DND-41 (cell line): ENCODE measurements around the gene SWSAP1.

ENCODE experiments used
- ATAC-seq: fragments of 200-7000 bp; cut with Tn5 transposase; 3 replicates; pipeline ENCODE4 v1.9.1; 2021; ENCODE audit warnings: low read depth; ENCODE audit not compliant: insufficient read depth
- DNase-seq: peaks from one replicate; pipeline ENCODE4 v3.0.0-alpha.2; 2020
- H2AFZ ChIP-seq: 2 replicates; pipeline ENCODE4 v1.6.0; 2012; ENCODE audit warnings: low read depth, low read length
- H3K27ac ChIP-seq: 2 replicates; pipeline ENCODE4 v1.5.1; 2012; ENCODE audit warnings: low read length, inconsistent platforms
- H3K27me3 ChIP-seq: fragments of 200-600 bp; sonication (generic); 2 replicates; pipeline ENCODE4 v1.6.0; 2012; ENCODE audit warnings: low read length, mild to moderate bottlenecking, inconsistent platforms; ENCODE audit not compliant: insufficient read depth, poor library complexity
- H3K36me3 ChIP-seq: 2 replicates; pipeline ENCODE4 v1.5.1; 2012; ENCODE audit warnings: low read length, inconsistent platforms; ENCODE audit not compliant: insufficient read depth
- H3K4me1 ChIP-seq: 2 replicates; pipeline ENCODE4 v1.5.1; 2012; ENCODE audit warnings: mild to moderate bottlenecking, low read length; ENCODE audit not compliant: insufficient read depth
- H3K4me2 ChIP-seq: 2 replicates; pipeline ENCODE4 v1.6.0; 2012; ENCODE audit warnings: mild to moderate bottlenecking, moderate library complexity, low read length, inconsistent platforms; ENCODE audit not compliant: insufficient read depth
- H3K4me3 ChIP-seq, 2 experiments: fragments of 200-600 bp in 1 of 2; shearing (Covaris generic) in 1 of 2; 2 replicates each; pipeline ENCODE4 v1.5.1; 2012 to 2016; ENCODE audit warnings: inconsistent platforms in 2 of 2, low read length in 2 of 2, mild to moderate bottlenecking in 2 of 2, low read depth in 1 of 2, moderate library complexity in 1 of 2
- H3K79me2 ChIP-seq: 2 replicates; pipeline ENCODE4 v1.6.0; 2012; ENCODE audit warnings: low read length, inconsistent platforms; ENCODE audit not compliant: insufficient read depth
- H3K9ac ChIP-seq: 2 replicates; pipeline ENCODE4 v1.6.0; 2012; ENCODE audit warnings: low read depth, mild to moderate bottlenecking, inconsistent platforms, low read length, moderate library complexity
- H3K9me3 ChIP-seq: 2 replicates; pipeline ENCODE4 v1.5.1; 2012; ENCODE audit warnings: low read length, moderate library complexity, mild to moderate bottlenecking, inconsistent platforms; ENCODE audit not compliant: insufficient read depth, severe bottlenecking
- H4K20me1 ChIP-seq: 2 replicates; pipeline ENCODE4 v1.6.0; 2012; ENCODE audit warnings: low read length; ENCODE audit not compliant: insufficient read depth
- EZH2 ChIP-seq: IDR thresholded peaks from 3 replicates; pipeline ENCODE4 v1.6.1; 2012; ENCODE audit warnings: borderline replicate concordance, low read depth, mild to moderate bottlenecking, moderate library complexity, low read length, inconsistent platforms; ENCODE audit not compliant: severe bottlenecking
- TF ChIP-seq, protein P1 (sequence below): IDR thresholded peaks from 2 replicates; pipeline ENCODE4 v1.5.1; 2012; ENCODE audit warnings: borderline replicate concordance, low read length, moderate library complexity, mild to moderate bottlenecking; ENCODE audit not compliant: poor library complexity, severe bottlenecking; ENCODE audit errors: extremely low read depth

Gene SWSAP1

DNA sequence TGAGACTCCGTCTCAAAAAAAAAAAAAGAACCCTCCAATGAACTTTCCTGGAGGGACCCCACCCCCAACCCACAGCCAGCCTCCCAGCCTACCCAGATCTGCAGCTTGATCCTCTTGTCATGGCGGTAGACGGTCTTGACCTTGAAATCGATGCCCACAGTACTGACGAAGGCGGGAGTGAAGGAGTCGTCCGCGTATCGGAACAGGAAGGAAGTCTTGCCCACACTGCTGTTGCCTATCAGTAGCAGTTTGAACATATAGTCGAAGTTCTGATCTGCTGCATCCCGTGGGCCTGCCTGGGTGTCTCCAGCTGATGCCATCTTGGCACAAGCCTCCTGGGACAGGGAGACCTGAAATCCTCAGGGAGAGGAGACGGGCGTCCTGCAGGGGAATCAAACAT, 37.4 kb upstream of the SWSAP1 start:
- ATAC-seq, result no peak
- Histone ChIP-seq H4K20me1 (no peaks in the 10 kb centered on the region; the same call in 1 of the 2 replicates), H3K4me2 (no peak overlapping the region), H3K36me3 (peaks cover 39% of the 10 kb centered on the region), H3K27ac (peak overlapping the region; percentile 22; the same call in 1 of the 2 replicates), H3K9ac (no peak overlapping the region), H3K4me1 (peaks cover 27% of the 10 kb centered on the region), H3K27me3 (no peaks in the 10 kb centered on the region), H3K9me3 (no peaks in the 10 kb centered on the region), H2AFZ (no peak overlapping the region), H3K79me2 (peaks cover 13% of the 10 kb centered on the region), H3K4me3 (no peak overlapping the region)
- peak; percentile 43 for DNase-seq
- TF ChIP-seq, protein P1, sequence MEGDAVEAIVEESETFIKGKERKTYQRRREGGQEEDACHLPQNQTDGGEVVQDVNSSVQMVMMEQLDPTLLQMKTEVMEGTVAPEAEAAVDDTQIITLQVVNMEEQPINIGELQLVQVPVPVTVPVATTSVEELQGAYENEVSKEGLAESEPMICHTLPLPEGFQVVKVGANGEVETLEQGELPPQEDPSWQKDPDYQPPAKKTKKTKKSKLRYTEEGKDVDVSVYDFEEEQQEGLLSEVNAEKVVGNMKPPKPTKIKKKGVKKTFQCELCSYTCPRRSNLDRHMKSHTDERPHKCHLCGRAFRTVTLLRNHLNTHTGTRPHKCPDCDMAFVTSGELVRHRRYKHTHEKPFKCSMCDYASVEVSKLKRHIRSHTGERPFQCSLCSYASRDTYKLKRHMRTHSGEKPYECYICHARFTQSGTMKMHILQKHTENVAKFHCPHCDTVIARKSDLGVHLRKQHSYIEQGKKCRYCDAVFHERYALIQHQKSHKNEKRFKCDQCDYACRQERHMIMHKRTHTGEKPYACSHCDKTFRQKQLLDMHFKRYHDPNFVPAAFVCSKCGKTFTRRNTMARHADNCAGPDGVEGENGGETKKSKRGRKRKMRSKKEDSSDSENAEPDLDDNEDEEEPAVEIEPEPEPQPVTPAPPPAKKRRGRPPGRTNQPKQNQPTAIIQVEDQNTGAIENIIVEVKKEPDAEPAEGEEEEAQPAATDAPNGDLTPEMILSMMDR, result no peak
- TF ChIP-seq EZH2, result no peak

DNA sequence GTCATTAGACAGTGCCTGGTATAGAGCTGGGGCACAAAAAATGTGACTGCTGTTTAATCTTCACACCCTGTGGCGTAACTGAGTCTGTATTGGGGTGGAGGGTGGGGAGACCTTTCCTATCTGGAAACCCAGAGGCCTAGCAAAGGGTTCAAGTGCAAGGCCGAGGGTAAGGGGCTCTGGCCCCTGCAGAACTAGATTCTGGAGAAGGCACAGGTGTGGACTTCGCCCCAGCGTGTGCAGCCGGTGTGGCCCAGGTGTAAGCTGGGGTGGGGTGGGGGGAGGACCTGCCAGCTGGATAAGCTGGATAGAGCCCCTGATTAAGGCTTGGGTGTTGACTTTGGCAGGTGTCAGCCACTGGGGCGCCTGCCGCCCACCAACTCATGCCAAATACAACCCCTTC, 36.3 kb upstream of the SWSAP1 start:
- H3K4me1 ChIP-seq, result peaks cover 27% of the 10 kb centered on the region
- DNase-seq, result no peak
- peaks cover 39% of the 10 kb centered on the region for H3K36me3 ChIP-seq
- no peaks in the 10 kb centered on the region; the same call in 1 of the 2 replicates for H4K20me1 ChIP-seq
- no peaks in the 10 kb centered on the region for H3K9me3 ChIP-seq
- H2AFZ ChIP-seq, result no peak overlapping the region
- peak overlapping the region; percentile 74; the same call in 1 of the 2 replicates for H3K9ac ChIP-seq
- peak overlapping the region; percentile 84 for H3K4me2 ChIP-seq
- TF ChIP-seq, protein P1, result no peak
- TF ChIP-seq EZH2, result no peak
- peaks cover 13% of the 10 kb centered on the region for H3K79me2 ChIP-seq
- no peaks in the 10 kb centered on the region for H3K27me3 ChIP-seq
- ATAC-seq, result no peak
- H3K27ac ChIP-seq, result no peak overlapping the region
- H3K4me3 ChIP-seq, result peak overlapping the region in 1 of 2 experiments; percentile 64; a peak in 1 of 4 replicates

DNA sequence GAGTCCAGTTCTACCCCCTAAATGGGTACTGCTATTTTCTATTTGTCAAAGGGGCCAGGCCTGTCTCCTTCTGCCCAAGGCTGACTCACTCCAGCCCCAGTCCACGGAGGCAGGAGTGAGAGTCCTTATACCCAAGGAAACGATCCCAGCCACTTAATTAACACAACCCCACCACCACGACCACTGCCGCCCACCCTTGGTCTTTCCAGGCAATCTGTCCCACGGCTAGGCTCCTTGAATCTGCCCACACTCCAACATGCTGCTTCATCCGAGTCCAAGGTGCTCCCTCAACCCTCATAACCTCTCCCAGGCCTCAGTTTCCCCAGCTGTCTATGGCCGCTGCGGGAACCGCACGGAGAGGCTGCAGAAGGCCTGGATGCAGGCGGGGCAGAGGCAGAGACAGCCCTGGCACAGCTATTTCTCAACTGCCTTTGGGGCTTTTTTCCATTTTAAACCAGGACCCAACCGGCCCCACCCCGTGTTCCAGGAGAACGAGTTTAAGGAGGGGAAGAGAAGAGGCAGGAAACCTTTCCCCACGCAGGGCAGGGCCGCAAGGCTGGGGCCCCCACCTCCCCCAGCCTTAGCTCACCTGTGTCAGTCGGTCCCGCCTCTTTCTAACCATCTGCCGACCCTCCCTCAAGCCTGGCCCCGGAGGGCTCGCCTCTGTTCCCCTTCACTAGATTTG, 35.8 kb upstream of the SWSAP1 start:
- H3K27me3 ChIP-seq, result no peaks in the 10 kb centered on the region
- no peak for ATAC-seq
- no peaks in the 10 kb centered on the region; the same call in 1 of the 2 replicates for H4K20me1 ChIP-seq
- H3K79me2 ChIP-seq, result peaks cover 13% of the 10 kb centered on the region
- peak overlapping the region; percentile 74 for H3K27ac ChIP-seq
- DNase-seq, result no peak
- peaks cover 36% of the 10 kb centered on the region for H3K36me3 ChIP-seq
- no peaks in the 10 kb centered on the region for H3K9me3 ChIP-seq
- TF ChIP-seq EZH2, result no peak
- TF ChIP-seq, protein P1, result no peak
- H3K4me3 ChIP-seq, result peak overlapping the region; percentile 62 to 64
- peak overlapping the region; percentile 68 for H2AFZ ChIP-seq
- peak overlapping the region; percentile 84 for H3K4me2 ChIP-seq
- peaks cover 27% of the 10 kb centered on the region for H3K4me1 ChIP-seq
- H3K9ac ChIP-seq, result peak overlapping the region; percentile 74
